K562 (cell line): ENCODE measurements around the gene TXNRD2. TPM values are rescaled to one million over a fixed set of nuclear protein-coding genes. Genes with fewer than 3 reads are reported as not detected.

Experiments used
- E2F3 ChIP-seq: fragments of 250-450 bp; sonication (Bioruptor Pico); IDR thresholded peaks from 2 replicates; pipeline ENCODE4 v1.4.0; 2020; ENCODE audit warnings: mild to moderate bottlenecking
- GATAD2B ChIP-seq: fragments of 450-650 bp; IDR thresholded peaks from 2 replicates; pipeline ENCODE4 v1.6.1; 2017; ENCODE audit warnings: mild to moderate bottlenecking, borderline replicate concordance
- PKNOX1 ChIP-seq: fragments of 450-650 bp; IDR thresholded peaks from 2 replicates; pipeline ENCODE4 v1.6.1; 2016
- PPARD ChIP-seq: fragments of 250-450 bp; sonication (Bioruptor Pico); IDR thresholded peaks from 2 replicates; pipeline ENCODE4 v1.8.0; 2022; ENCODE audit warnings: inconsistent platforms, mild to moderate bottlenecking, moderate library complexity
- ZNF212 ChIP-seq: fragments of 450-650 bp; formaldehyde crosslinking; IDR thresholded peaks from 2 replicates; pipeline ENCODE4 v1.4.0; 2020; ENCODE audit warnings: mild to moderate bottlenecking
- ZNF324 ChIP-seq: fragments of 250-450 bp; sonication (Bioruptor Pico); IDR thresholded peaks from 2 replicates; pipeline ENCODE4 v1.4.0; 2020; ENCODE audit warnings: mild to moderate bottlenecking
- polyA plus RNA-seq, 8 experiments: library from polyadenylated mRNA; depleted of rRNA in 4 of 8; stranded (reverse) in 5 of 8; unstranded in 3 of 8; fragments of >200 nt; fragmentation: Nextera tagmentation in 2 of 8; fragmentation: Illumina TruSeq in 1 of 8; extraction: Ambion mirVana in 2 of 8; extraction: Trizol in 1 of 8; gene quantifications; 2 replicates each; pipeline versions ENCODE4 v1.2.1 to v1.2.3, GENCODE V29; 2011 to 2014; ENCODE audit warnings: inconsistent platforms in 1 of 8, missing spikeins in 1 of 8
- total RNA-seq, 7 experiments: library from RNA; depleted of rRNA in 6 of 7; stranded (reverse); fragments of >200 nt in 6 of 7; fragmentation: Illumina TruSeq in 2 of 7; extraction: Trizol in 2 of 7; gene quantifications; 2 replicates each; pipeline versions ENCODE4 v1.2.1 to v1.2.3, GENCODE V29; 2011 to 2021; ENCODE audit warnings: low replicate concordance in 1 of 7
- TF ChIP-seq, protein P1 (sequence below): fragments of 200-600 bp; sonication (generic); IDR thresholded peaks from one replicate; pipeline ENCODE4 v1.6.1; 2012; ENCODE audit warnings: mild to moderate bottlenecking, low read depth, low read length, inconsistent platforms
- TF ChIP-seq, protein P2 (sequence below): fragments of 250-450 bp; sonication (Bioruptor Pico); IDR thresholded peaks from 2 replicates; pipeline ENCODE4 v1.4.0; 2020; ENCODE audit warnings: borderline replicate concordance
- TF ChIP-seq, protein P3 (sequence below): fragments of 450-650 bp; formaldehyde crosslinking; IDR thresholded peaks from 2 replicates; pipeline ENCODE4 v1.4.0; 2022; ENCODE audit warnings: mild to moderate bottlenecking, moderate library complexity

TXNRD2 gene
- total and polyA plus RNA-seq, 9 of the 15 experiments (the other 6 are each of a cell fraction or from before 2014, with no cell fraction given), result 3.3 to 80.2 (median 49.4) TPM

- TF ChIP-seq, protein P1, sequence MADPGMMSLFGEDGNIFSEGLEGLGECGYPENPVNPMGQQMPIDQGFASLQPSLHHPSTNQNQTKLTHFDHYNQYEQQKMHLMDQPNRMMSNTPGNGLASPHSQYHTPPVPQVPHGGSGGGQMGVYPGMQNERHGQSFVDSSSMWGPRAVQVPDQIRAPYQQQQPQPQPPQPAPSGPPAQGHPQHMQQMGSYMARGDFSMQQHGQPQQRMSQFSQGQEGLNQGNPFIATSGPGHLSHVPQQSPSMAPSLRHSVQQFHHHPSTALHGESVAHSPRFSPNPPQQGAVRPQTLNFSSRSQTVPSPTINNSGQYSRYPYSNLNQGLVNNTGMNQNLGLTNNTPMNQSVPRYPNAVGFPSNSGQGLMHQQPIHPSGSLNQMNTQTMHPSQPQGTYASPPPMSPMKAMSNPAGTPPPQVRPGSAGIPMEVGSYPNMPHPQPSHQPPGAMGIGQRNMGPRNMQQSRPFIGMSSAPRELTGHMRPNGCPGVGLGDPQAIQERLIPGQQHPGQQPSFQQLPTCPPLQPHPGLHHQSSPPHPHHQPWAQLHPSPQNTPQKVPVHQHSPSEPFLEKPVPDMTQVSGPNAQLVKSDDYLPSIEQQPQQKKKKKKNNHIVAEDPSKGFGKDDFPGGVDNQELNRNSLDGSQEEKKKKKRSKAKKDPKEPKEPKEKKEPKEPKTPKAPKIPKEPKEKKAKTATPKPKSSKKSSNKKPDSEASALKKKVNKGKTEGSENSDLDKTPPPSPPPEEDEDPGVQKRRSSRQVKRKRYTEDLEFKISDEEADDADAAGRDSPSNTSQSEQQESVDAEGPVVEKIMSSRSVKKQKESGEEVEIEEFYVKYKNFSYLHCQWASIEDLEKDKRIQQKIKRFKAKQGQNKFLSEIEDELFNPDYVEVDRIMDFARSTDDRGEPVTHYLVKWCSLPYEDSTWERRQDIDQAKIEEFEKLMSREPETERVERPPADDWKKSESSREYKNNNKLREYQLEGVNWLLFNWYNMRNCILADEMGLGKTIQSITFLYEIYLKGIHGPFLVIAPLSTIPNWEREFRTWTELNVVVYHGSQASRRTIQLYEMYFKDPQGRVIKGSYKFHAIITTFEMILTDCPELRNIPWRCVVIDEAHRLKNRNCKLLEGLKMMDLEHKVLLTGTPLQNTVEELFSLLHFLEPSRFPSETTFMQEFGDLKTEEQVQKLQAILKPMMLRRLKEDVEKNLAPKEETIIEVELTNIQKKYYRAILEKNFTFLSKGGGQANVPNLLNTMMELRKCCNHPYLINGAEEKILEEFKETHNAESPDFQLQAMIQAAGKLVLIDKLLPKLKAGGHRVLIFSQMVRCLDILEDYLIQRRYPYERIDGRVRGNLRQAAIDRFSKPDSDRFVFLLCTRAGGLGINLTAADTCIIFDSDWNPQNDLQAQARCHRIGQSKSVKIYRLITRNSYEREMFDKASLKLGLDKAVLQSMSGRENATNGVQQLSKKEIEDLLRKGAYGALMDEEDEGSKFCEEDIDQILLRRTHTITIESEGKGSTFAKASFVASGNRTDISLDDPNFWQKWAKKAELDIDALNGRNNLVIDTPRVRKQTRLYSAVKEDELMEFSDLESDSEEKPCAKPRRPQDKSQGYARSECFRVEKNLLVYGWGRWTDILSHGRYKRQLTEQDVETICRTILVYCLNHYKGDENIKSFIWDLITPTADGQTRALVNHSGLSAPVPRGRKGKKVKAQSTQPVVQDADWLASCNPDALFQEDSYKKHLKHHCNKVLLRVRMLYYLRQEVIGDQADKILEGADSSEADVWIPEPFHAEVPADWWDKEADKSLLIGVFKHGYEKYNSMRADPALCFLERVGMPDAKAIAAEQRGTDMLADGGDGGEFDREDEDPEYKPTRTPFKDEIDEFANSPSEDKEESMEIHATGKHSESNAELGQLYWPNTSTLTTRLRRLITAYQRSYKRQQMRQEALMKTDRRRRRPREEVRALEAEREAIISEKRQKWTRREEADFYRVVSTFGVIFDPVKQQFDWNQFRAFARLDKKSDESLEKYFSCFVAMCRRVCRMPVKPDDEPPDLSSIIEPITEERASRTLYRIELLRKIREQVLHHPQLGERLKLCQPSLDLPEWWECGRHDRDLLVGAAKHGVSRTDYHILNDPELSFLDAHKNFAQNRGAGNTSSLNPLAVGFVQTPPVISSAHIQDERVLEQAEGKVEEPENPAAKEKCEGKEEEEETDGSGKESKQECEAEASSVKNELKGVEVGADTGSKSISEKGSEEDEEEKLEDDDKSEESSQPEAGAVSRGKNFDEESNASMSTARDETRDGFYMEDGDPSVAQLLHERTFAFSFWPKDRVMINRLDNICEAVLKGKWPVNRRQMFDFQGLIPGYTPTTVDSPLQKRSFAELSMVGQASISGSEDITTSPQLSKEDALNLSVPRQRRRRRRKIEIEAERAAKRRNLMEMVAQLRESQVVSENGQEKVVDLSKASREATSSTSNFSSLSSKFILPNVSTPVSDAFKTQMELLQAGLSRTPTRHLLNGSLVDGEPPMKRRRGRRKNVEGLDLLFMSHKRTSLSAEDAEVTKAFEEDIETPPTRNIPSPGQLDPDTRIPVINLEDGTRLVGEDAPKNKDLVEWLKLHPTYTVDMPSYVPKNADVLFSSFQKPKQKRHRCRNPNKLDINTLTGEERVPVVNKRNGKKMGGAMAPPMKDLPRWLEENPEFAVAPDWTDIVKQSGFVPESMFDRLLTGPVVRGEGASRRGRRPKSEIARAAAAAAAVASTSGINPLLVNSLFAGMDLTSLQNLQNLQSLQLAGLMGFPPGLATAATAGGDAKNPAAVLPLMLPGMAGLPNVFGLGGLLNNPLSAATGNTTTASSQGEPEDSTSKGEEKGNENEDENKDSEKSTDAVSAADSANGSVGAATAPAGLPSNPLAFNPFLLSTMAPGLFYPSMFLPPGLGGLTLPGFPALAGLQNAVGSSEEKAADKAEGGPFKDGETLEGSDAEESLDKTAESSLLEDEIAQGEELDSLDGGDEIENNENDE, result peak; percentile 67
- peak; percentile 82 for TF ChIP-seq E2F3 (CRISPR knock-in tag)
- TF ChIP-seq, protein P2, sequence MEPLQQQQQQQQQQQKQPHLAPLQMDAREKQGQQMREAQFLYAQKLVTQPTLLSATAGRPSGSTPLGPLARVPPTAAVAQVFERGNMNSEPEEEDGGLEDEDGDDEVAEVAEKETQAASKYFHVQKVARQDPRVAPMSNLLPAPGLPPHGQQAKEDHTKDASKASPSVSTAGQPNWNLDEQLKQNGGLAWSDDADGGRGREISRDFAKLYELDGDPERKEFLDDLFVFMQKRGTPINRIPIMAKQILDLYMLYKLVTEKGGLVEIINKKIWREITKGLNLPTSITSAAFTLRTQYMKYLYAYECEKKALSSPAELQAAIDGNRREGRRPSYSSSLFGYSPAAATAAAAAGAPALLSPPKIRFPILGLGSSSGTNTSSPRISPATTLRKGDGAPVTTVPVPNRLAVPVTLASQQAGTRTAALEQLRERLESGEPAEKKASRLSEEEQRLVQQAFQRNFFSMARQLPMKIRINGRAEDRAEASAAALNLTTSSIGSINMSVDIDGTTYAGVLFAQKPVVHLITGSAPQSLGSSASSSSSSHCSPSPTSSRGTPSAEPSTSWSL (CRISPR knock-in tag), result peak; percentile 81; the same call in 1 of the 2 replicates
- TF ChIP-seq, protein P3, sequence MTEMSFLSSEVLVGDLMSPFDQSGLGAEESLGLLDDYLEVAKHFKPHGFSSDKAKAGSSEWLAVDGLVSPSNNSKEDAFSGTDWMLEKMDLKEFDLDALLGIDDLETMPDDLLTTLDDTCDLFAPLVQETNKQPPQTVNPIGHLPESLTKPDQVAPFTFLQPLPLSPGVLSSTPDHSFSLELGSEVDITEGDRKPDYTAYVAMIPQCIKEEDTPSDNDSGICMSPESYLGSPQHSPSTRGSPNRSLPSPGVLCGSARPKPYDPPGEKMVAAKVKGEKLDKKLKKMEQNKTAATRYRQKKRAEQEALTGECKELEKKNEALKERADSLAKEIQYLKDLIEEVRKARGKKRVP (CRISPR knock-in tag), result peak; percentile 54; the same call in 1 of the 2 replicates
- no peak for TF ChIP-seq GATAD2B
- no peak; the same call in 1 of the 2 replicates for TF ChIP-seq ZNF324
- TF ChIP-seq PKNOX1, result no peak
- TF ChIP-seq ZNF212 (CRISPR knock-in tag), result no peak
- 0 out of 2 replicates have a peak, but pooled peaks have one; percentile 23 for TF ChIP-seq PPARD (CRISPR knock-in tag)
Observed at GRCh38 chr22:19942157-19943081, 801 bp upstream of the TXNRD2 start (continued).
